ENCODE results near the gene POLR1B. TPM values are rescaled to one million over a fixed set of nuclear protein-coding genes. Genes with fewer than 3 reads are reported as not detected.
A peak's percentile ranks its signal among the peaks of the same experiment; 100 is the strongest.

POLR1B gene
- total and polyA plus RNA-seq, 2 of the 13 experiments (the other 11 are each of a cell fraction or from before 2014, with no cell fraction given), result 18.3 to 46.0 TPM

GRCh38 chr2:112583497-112584133 lies 41.4 kb downstream of the POLR1B start (continued):
- TF ChIP-seq NFE2L1 (CRISPR knock-in tag; IDR thresholded peaks at IDR 0.05; ENCODE audit: borderline replicate concordance) (no peak), PAWR (CRISPR knock-in tag; IDR thresholded peaks at IDR 0.05; ENCODE audit: borderline replicate concordance) (0 out of 2 replicates have a peak, but pooled peaks have one; percentile 60), NCOA1 (CRISPR knock-in tag; IDR thresholded peaks at IDR 0.05) (peak; percentile 89), MAX (IDR thresholded peaks at IDR 0.05) (0 out of 2 replicates have a peak, but pooled peaks have one; percentile 13), BATF2 (CRISPR knock-in tag; IDR thresholded peaks at IDR 0.05) (0 out of 2 replicates have a peak, but pooled peaks have one; percentile 25), CEBPG (CRISPR knock-in tag; IDR thresholded peaks at IDR 0.05) (peak; percentile 43; the same call in 1 of the 2 replicates), MEIS1 (CRISPR knock-in tag; IDR thresholded peaks at IDR 0.05; ENCODE audit: borderline replicate concordance) (0 out of 2 replicates have a peak, but pooled peaks have one; percentile 9), FOXK2 (IDR thresholded peaks at IDR 0.05) (no peak), ATF2 (CRISPR knock-in tag; IDR thresholded peaks at IDR 0.05) (peak; percentile 82; the same call in 1 of the 2 replicates), CREB1 (IDR thresholded peaks at IDR 0.05) (peak; percentile 89), CREB1 (CRISPR knock-in tag; IDR thresholded peaks at IDR 0.05) (no peak), HNF4A (CRISPR knock-in tag; IDR thresholded peaks at IDR 0.05) (peak; percentile 34), ZSCAN30 (CRISPR knock-in tag; IDR thresholded peaks at IDR 0.05) (0 out of 2 replicates have a peak, but pooled peaks have one; percentile 20), ZFAT (CRISPR knock-in tag; conservative IDR thresholded peaks at IDR 0.05) (no peak), ZBTB3 (CRISPR knock-in tag; IDR thresholded peaks at IDR 0.05; ENCODE audit: borderline replicate concordance, low read depth) (0 out of 2 replicates have a peak, but pooled peaks have one; percentile 4), SRSF4 (IDR thresholded peaks at IDR 0.05; ENCODE audit: low read depth, low read length, poor library complexity, severe bottlenecking) (no peak), CHCHD3 (CRISPR knock-in tag; IDR thresholded peaks at IDR 0.05) (0 out of 2 replicates have a peak, but pooled peaks have one; percentile 47), ZNF546 (CRISPR knock-in tag; conservative IDR thresholded peaks at IDR 0.05) (no peak), KDM5A (IDR thresholded peaks at IDR 0.05; ENCODE audit: borderline replicate concordance, low read length) (peak; percentile 73), ZNF441 (CRISPR knock-in tag; IDR thresholded peaks at IDR 0.05; ENCODE audit: borderline replicate concordance) (0 out of 2 replicates have a peak, but pooled peaks have one; percentile 19), POLR2AphosphoS2 (IDR thresholded peaks at IDR 0.05; ENCODE audit: low read depth, low read length) (peak; percentile 47; the same call in 1 of the 2 replicates), ZNF253 (CRISPR knock-in tag; IDR thresholded peaks at IDR 0.05; ENCODE audit: borderline replicate concordance) (0 out of 2 replicates have a peak, but pooled peaks have one; percentile 34), U2AF2 (IDR thresholded peaks at IDR 0.05; ENCODE audit: low read depth, low read length) (no peak), CC2D1A (CRISPR knock-in tag; IDR thresholded peaks at IDR 0.05) (0 out of 2 replicates have a peak, but pooled peaks have one; percentile 16), ZNF44 (CRISPR knock-in tag; IDR thresholded peaks at IDR 0.05) (0 out of 2 replicates have a peak, but pooled peaks have one; percentile 30), ZBTB20 (CRISPR knock-in tag; IDR thresholded peaks at IDR 0.05; ENCODE audit: borderline replicate concordance, low read depth) (no peak; the same call in 1 of the 2 replicates), ZNF136 (CRISPR knock-in tag; IDR thresholded peaks at IDR 0.05; ENCODE audit: low read depth) (peak; percentile 15; the same call in 1 of the 2 replicates), KLF11 (CRISPR knock-in tag; IDR thresholded peaks at IDR 0.05) (no peak), ZNF747 (CRISPR knock-in tag; IDR thresholded peaks at IDR 0.05; ENCODE audit: borderline replicate concordance) (0 out of 2 replicates have a peak, but pooled peaks have one; percentile 6), ATF7 (IDR thresholded peaks at IDR 0.05) (peak; percentile 77), ATF7 (CRISPR knock-in tag; IDR thresholded peaks at IDR 0.05) (no peak; the same call in 1 of the 2 replicates)

All from HepG2 (cell line).